ENCODE measurements around the gene PDGFC.

The PDGFC gene

GRCh38 chr4:156825074-156825473 lies 146.5 kb downstream of the PDGFC start:
- DNase-seq (ENCODE audit: extremely low spot score), result no peak
- CTCF ChIA-PET, result interaction anchor here (0.9 kb wide), 1 partner anchor 19 kb away, joined by 4 read pairs; no protein-coding TSS in a partner anchor
- no peak for TF ChIP-seq ZNF384 (IDR thresholded peaks at IDR 0.05)
- TF ChIP-seq FOXA1 (IDR thresholded peaks at IDR 0.05), result no peak
- TF ChIP-seq BHLHE40 (IDR thresholded peaks at IDR 0.05; ENCODE audit: borderline replicate concordance), result no peak
- TF ChIP-seq SUZ12 (IDR thresholded peaks at IDR 0.05), result no peak
- no peak for TF ChIP-seq L3MBTL2 (conservative IDR thresholded peaks at IDR 0.05)
- TF ChIP-seq TARDBP (IDR thresholded peaks at IDR 0.05), result no peak
- no peak for TF ChIP-seq LEF1 (IDR thresholded peaks at IDR 0.05; ENCODE audit: borderline replicate concordance)
- TF ChIP-seq FOXK2 (IDR thresholded peaks at IDR 0.05), result no peak
- TF ChIP-seq ARNT (IDR thresholded peaks at IDR 0.05), result no peak
- TF ChIP-seq HDGF (IDR thresholded peaks at IDR 0.05; ENCODE audit: borderline replicate concordance), result no peak
- no peak for TF ChIP-seq ELF4 (IDR thresholded peaks at IDR 0.05)
- POLR2A ChIA-PET, result no interaction called here

- no peak for DNase-seq (ENCODE audit: extremely low spot score)
- ChIA-PET POLR2A (no interaction called here), CTCF (interaction anchor here (0.9 kb wide), 1 partner anchor 20 kb away, joined by 4 read pairs; no protein-coding TSS in a partner anchor)
- TF ChIP-seq HDGF (IDR thresholded peaks at IDR 0.05; ENCODE audit: borderline replicate concordance) (no peak), FOXK2 (IDR thresholded peaks at IDR 0.05) (no peak), TARDBP (IDR thresholded peaks at IDR 0.05) (no peak), SUZ12 (IDR thresholded peaks at IDR 0.05) (no peak), SP1 (IDR thresholded peaks at IDR 0.05) (no peak), ELF4 (IDR thresholded peaks at IDR 0.05) (no peak), NFRKB (IDR thresholded peaks at IDR 0.05) (no peak), BHLHE40 (IDR thresholded peaks at IDR 0.05; ENCODE audit: borderline replicate concordance) (no peak), FOXA1 (IDR thresholded peaks at IDR 0.05) (no peak), PKNOX1 (IDR thresholded peaks at IDR 0.05) (no peak), ARNT (IDR thresholded peaks at IDR 0.05) (no peak), LEF1 (IDR thresholded peaks at IDR 0.05; ENCODE audit: borderline replicate concordance) (no peak), L3MBTL2 (conservative IDR thresholded peaks at IDR 0.05) (no peak), ZNF384 (IDR thresholded peaks at IDR 0.05) (no peak), CTBP1 (IDR thresholded peaks at IDR 0.05; ENCODE audit: borderline replicate concordance) (no peak), FOXM1 (IDR thresholded peaks at IDR 0.05; ENCODE audit: borderline replicate concordance) (no peak)
These were observed 147.0 kb downstream of the PDGFC start for GRCh38 chr4:156824451-156825060.

GRCh38 chr4:156820931-156821330 lies 150.7 kb downstream of the PDGFC start:
- DNase-seq (ENCODE audit: extremely low spot score), result no peak
- POLR2A ChIA-PET, result no interaction called here
- CTCF ChIA-PET, result no interaction called here
- TF ChIP-seq ZNF384 (IDR thresholded peaks at IDR 0.05), result no peak
- no peak for TF ChIP-seq LEF1 (IDR thresholded peaks at IDR 0.05; ENCODE audit: borderline replicate concordance)
- no peak for TF ChIP-seq ARNT (IDR thresholded peaks at IDR 0.05)
- no peak for TF ChIP-seq TARDBP (IDR thresholded peaks at IDR 0.05)

GRCh38 chr4:156816360-156816755 lies 155.2 kb downstream of the PDGFC start:
- no peak for DNase-seq (ENCODE audit: extremely low spot score)
- TF ChIP-seq FOXA1 (IDR thresholded peaks at IDR 0.05) (no peak), CTBP1 (IDR thresholded peaks at IDR 0.05; ENCODE audit: borderline replicate concordance) (no peak), LEF1 (IDR thresholded peaks at IDR 0.05; ENCODE audit: borderline replicate concordance) (no peak), PKNOX1 (IDR thresholded peaks at IDR 0.05) (no peak), SUZ12 (IDR thresholded peaks at IDR 0.05) (no peak), SP1 (IDR thresholded peaks at IDR 0.05) (no peak), ARNT (IDR thresholded peaks at IDR 0.05) (no peak), ELF4 (IDR thresholded peaks at IDR 0.05) (no peak), L3MBTL2 (conservative IDR thresholded peaks at IDR 0.05) (no peak), ZNF384 (IDR thresholded peaks at IDR 0.05) (no peak), BHLHE40 (IDR thresholded peaks at IDR 0.05; ENCODE audit: borderline replicate concordance) (no peak), NFRKB (IDR thresholded peaks at IDR 0.05) (no peak), FOXK2 (IDR thresholded peaks at IDR 0.05) (no peak)
- ChIA-PET CTCF (interaction anchor here (0.7 kb wide), 1 partner anchor 141 kb away, joined by 3 read pairs; no protein-coding TSS in a partner anchor), POLR2A (no interaction called here)

- TF ChIP-seq SP1 (IDR thresholded peaks at IDR 0.05) (no peak), TARDBP (IDR thresholded peaks at IDR 0.05) (0 out of 2 replicates have a peak, but pooled peaks have one; percentile 20), FOXK2 (IDR thresholded peaks at IDR 0.05) (no peak), SUZ12 (IDR thresholded peaks at IDR 0.05) (no peak), PKNOX1 (IDR thresholded peaks at IDR 0.05) (peak; percentile 95), ZNF384 (IDR thresholded peaks at IDR 0.05) (no peak), FOXM1 (IDR thresholded peaks at IDR 0.05; ENCODE audit: borderline replicate concordance) (peak; percentile 26; the same call in 1 of the 2 replicates), CTBP1 (IDR thresholded peaks at IDR 0.05; ENCODE audit: borderline replicate concordance) (peak; percentile 95), LEF1 (IDR thresholded peaks at IDR 0.05; ENCODE audit: borderline replicate concordance) (no peak; the same call in 1 of the 2 replicates), HDGF (IDR thresholded peaks at IDR 0.05; ENCODE audit: borderline replicate concordance) (no peak), BHLHE40 (IDR thresholded peaks at IDR 0.05; ENCODE audit: borderline replicate concordance) (no peak), ARNT (IDR thresholded peaks at IDR 0.05) (no peak; the same call in 1 of the 2 replicates), ELF4 (IDR thresholded peaks at IDR 0.05) (peak; percentile 21; the same call in 1 of the 2 replicates), NFRKB (IDR thresholded peaks at IDR 0.05) (no peak), FOXA1 (IDR thresholded peaks at IDR 0.05) (peak; percentile 96), L3MBTL2 (conservative IDR thresholded peaks at IDR 0.05) (no peak)
- DNase-seq (ENCODE audit: extremely low spot score), result peak; percentile 50
- ChIA-PET CTCF (interaction anchor here (0.7 kb wide), 1 partner anchor 141 kb away, joined by 3 read pairs; no protein-coding TSS in a partner anchor), POLR2A (no interaction called here)
These were observed 155.8 kb downstream of the PDGFC start for GRCh38 chr4:156815717-156816359.

Data from HEK293T (cell line).